Uterus (tissue), 2 donors: ENCODE data around the gene PFKFB4.

Experiments used
- CTCF ChIP-seq, 4 experiments: fragments of 200-600 bp in 2 of 4; fragments of 450-650 bp in 2 of 4; sonication (generic) in 2 of 4; IDR thresholded peaks; one replicate each; pipeline ENCODE4 v1.5.1; 2016 to 2019; ENCODE audit warnings: antibody characterized with exemption in 4 of 4, mild to moderate bottlenecking in 2 of 4, moderate library complexity in 1 of 4
- POLR2A ChIP-seq, 2 donors: fragments of 450-650 bp; IDR thresholded peaks; one replicate each; pipeline ENCODE4 v1.6.1; 2016; ENCODE audit warnings: antibody characterized with exemption in 2 of 2, mild to moderate bottlenecking in 1 of 2, moderate library complexity in 1 of 2

- TF ChIP-seq CTCF (IDR thresholded peaks at IDR 0.05) (no peak), POLR2A (IDR thresholded peaks at IDR 0.05) (no peak)
Measured at GRCh38 chr3:48532977-48533337, 23.6 kb downstream of the PFKFB4 start.
